ENCODE results near the gene CACNA1D. TPM values are rescaled to one million over a fixed set of nuclear protein-coding genes. Genes with fewer than 3 reads are reported as not detected.

CACNA1D gene
- total and polyA plus RNA-seq, 9 of the 15 experiments (the other 6 are each of a cell fraction or from before 2014, with no cell fraction given), result 0.29 TPM; not detected in 8

DNA sequence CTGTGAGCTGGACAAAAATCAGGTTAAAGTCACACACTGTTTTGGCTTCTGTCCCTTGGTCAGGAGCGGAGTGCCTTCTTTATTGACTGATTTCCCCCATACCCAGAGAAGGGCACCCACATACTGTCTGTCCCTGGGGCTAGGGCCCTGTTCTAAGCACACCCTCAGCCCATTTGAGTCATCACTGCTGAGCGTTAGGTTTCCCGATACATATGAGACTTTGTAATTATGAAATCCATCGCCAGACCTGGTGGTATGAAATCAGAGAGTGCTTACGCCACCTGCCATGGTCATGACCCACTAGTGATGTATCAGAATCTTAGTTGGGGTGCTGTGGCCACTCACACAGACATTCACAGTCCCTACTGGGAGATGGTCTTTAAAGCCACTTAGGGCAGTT, 255.0 kb downstream of the CACNA1D start:
- DNase-seq (ENCODE audit: extremely low read depth in 1 of 4, low spot score in 3 of 4) (no peak), ATAC-seq (no peak), FAIRE-seq (no peak)
- H3K4me1 ChIP-seq (replicated peaks in 1 of 2; ENCODE audit: control insufficient read depth in 2 of 2, insufficient read depth in 2 of 2, low read length in 2 of 2), result no peaks in the 10 kb centered on the region
- in situ Hi-C loops (cut with MboI) (no loop called here), intact Hi-C loops (cut with micrococcal nuclease) (no loop called here)
- no peak overlapping the region for H3K27ac ChIP-seq (ENCODE audit: extremely low read depth, low read depth, low read length)
- H3K27me3 ChIP-seq (ENCODE audit: control insufficient read depth in 2 of 2, insufficient read depth in 2 of 2, low read length in 2 of 2), result peaks cover 7 to 50% of the 10 kb centered on the region in 2 experiments; a peak in 3 of 5 replicates
- ChIA-PET CTCF (ENCODE audit: low intra/inter-chr PET ratio) (no interaction called here), POLR2A (no interaction called here)
- no peak overlapping the region for H3K4me3 ChIP-seq
- H3K36me3 ChIP-seq (ENCODE audit: control insufficient read depth, insufficient read depth, low read length), result no peaks in the 10 kb centered on the region
- no peaks in the 10 kb centered on the region for H3K79me2 ChIP-seq (ENCODE audit: control insufficient read depth, insufficient read depth, low read length)
- no peaks in the 10 kb centered on the region for H3K9me1 ChIP-seq (ENCODE audit: control insufficient read depth, insufficient read depth, low read length)
- H3K9me3 ChIP-seq (replicated peaks; ENCODE audit: control insufficient read depth, insufficient read depth, low read depth, low read length), result no peaks in the 10 kb centered on the region
- WGBS (ENCODE audit: insufficient coverage, low coverage, missing lambda C conversion rate), result 0% methylated on average over 5 of the region's 5 CpGs
- H4K20me1 ChIP-seq (replicated peaks; ENCODE audit: control insufficient read depth, insufficient read depth, low read length), result no peaks in the 10 kb centered on the region
- H3K9ac ChIP-seq (ENCODE audit: insufficient read depth in 1 of 2, low read depth in 2 of 2, low read length in 2 of 2), result no peak overlapping the region
- TF ChIP-seq CSDE1 (IDR thresholded peaks at IDR 0.05) (no peak), ZBED1 (IDR thresholded peaks at IDR 0.05) (no peak), PURB (CRISPR knock-in tag; IDR thresholded peaks at IDR 0.05; ENCODE audit: low read depth) (no peak), ARID2 (IDR thresholded peaks at IDR 0.05) (no peak), ZNF253 (CRISPR knock-in tag; conservative IDR thresholded peaks at IDR 0.05) (no peak), DNMT1 (IDR thresholded peaks at IDR 0.05) (no peak), MTA3 (IDR thresholded peaks at IDR 0.05; ENCODE audit: borderline replicate concordance) (no peak), NR1H2 (CRISPR knock-in tag; IDR thresholded peaks at IDR 0.05) (no peak), NR2C1 (IDR thresholded peaks at IDR 0.05) (no peak), NR2C1 (tag; IDR thresholded peaks at IDR 0.05) (no peak), ZNF316 (IDR thresholded peaks at IDR 0.05) (no peak), HDAC1 (IDR thresholded peaks at IDR 0.05) (no peak)
- H3K4me2 ChIP-seq (ENCODE audit: insufficient read depth, low read length), result no peak overlapping the region
- no TSS peak for BruUV-seq (replicated peaks)
- H2AFZ ChIP-seq (ENCODE audit: low read depth, low read length), result no peak overlapping the region

All from K562 (cell line).